BE2C (cell line): ENCODE measurements around the gene OOSP4B.

Source experiments
- DNase-seq: peaks from one replicate; pipeline ENCODE4 v3.0.0-alpha.2; 2020
- H3K27me3 ChIP-seq: fragments of 250-450 bp; sonication (Bioruptor Pico); 2 replicates; pipeline ENCODE4 v1.5.1; 2020; ENCODE audit warnings: mild to moderate bottlenecking
- H3K36me3 ChIP-seq: fragments of 250-450 bp; sonication (Bioruptor Pico); 2 replicates; pipeline ENCODE4 v1.5.1; 2020; ENCODE audit warnings: mild to moderate bottlenecking
- H3K4me1 ChIP-seq: fragments of 250-450 bp; sonication (Bioruptor Pico); 2 replicates; pipeline ENCODE4 v1.5.1; 2020
- H3K4me3 ChIP-seq: 2 replicates; pipeline ENCODE4 v1.5.1; 2011; ENCODE audit warnings: low read depth, low read length
- H3K9me3 ChIP-seq: fragments of 250-450 bp; sonication (Bioruptor Pico); 2 replicates; pipeline ENCODE4 v1.5.1; 2020
- CTCF ChIP-seq: IDR thresholded peaks from 2 replicates; pipeline ENCODE4 v1.5.1; 2012; ENCODE audit warnings: mild to moderate bottlenecking, low read depth, low read length

Gene OOSP4B

GRCh38 chr11:59983212-59983611, 33.8 kb upstream of the OOSP4B start:
- Histone ChIP-seq H3K4me1 (no peaks in the 10 kb centered on the region), H3K4me3 (no peak overlapping the region), H3K36me3 (no peaks in the 10 kb centered on the region), H3K9me3 (no peaks in the 10 kb centered on the region), H3K27me3 (no peaks in the 10 kb centered on the region)
- DNase-seq = no peak
- TF ChIP-seq CTCF = no peak

GRCh38 chr11:59984368-59984767, 32.6 kb upstream of the OOSP4B start:
- DNase-seq = no peak
- no peak for TF ChIP-seq CTCF

GRCh38 chr11:59990421-59990820, 26.6 kb upstream of the OOSP4B start:
- DNase-seq = no peak
- H3K36me3 ChIP-seq = no peaks in the 10 kb centered on the region

More at GRCh38 chr11:59984368-59984767, 32.6 kb upstream of the OOSP4B start:
- Histone ChIP-seq H3K4me1 (no peaks in the 10 kb centered on the region), H3K4me3 (no peak overlapping the region), H3K9me3 (no peaks in the 10 kb centered on the region), H3K27me3 (no peaks in the 10 kb centered on the region), H3K36me3 (no peaks in the 10 kb centered on the region)

GRCh38 chr11:59992425-59992824, 24.6 kb upstream of the OOSP4B start:
- no peak overlapping the region for H3K4me3 ChIP-seq
- no peak for DNase-seq
- no peaks in the 10 kb centered on the region for H3K9me3 ChIP-seq
- H3K27me3 ChIP-seq = no peaks in the 10 kb centered on the region
- no peaks in the 10 kb centered on the region for H3K4me1 ChIP-seq
- H3K36me3 ChIP-seq = no peaks in the 10 kb centered on the region
- no peak for TF ChIP-seq CTCF

More at GRCh38 chr11:59990421-59990820, 26.6 kb upstream of the OOSP4B start:
- no peaks in the 10 kb centered on the region for H3K4me1 ChIP-seq
- H3K4me3 ChIP-seq = no peak overlapping the region
- H3K9me3 ChIP-seq = no peaks in the 10 kb centered on the region
- TF ChIP-seq CTCF = no peak
- no peaks in the 10 kb centered on the region for H3K27me3 ChIP-seq

- Histone ChIP-seq H3K4me3 (no peak overlapping the region), H3K27me3 (no peaks in the 10 kb centered on the region), H3K4me1 (no peaks in the 10 kb centered on the region), H3K36me3 (no peaks in the 10 kb centered on the region), H3K9me3 (no peaks in the 10 kb centered on the region)
- no peak for DNase-seq
- TF ChIP-seq CTCF = no peak
Observed at GRCh38 chr11:59997800-59998199, 19.2 kb upstream of the OOSP4B start.

GRCh38 chr11:59999691-60000090, 17.3 kb upstream of the OOSP4B start:
- Histone ChIP-seq H3K4me3 (no peak overlapping the region), H3K4me1 (no peaks in the 10 kb centered on the region), H3K36me3 (no peaks in the 10 kb centered on the region), H3K9me3 (no peaks in the 10 kb centered on the region), H3K27me3 (no peaks in the 10 kb centered on the region)
- TF ChIP-seq CTCF = no peak
- DNase-seq = no peak
